HepG2 (cell line): Measurements from ENCODE around the gene ACADS. TPM values are rescaled to one million over a fixed set of nuclear protein-coding genes. Genes with fewer than 3 reads are reported as not detected.

ENCODE experiments used
- CHD2 ChIP-seq: IDR thresholded peaks from 2 replicates; pipeline ENCODE4 v1.6.1; 2011; ENCODE audit warnings: low read depth, low read length, improper control_type of control experiment
- ELF4 ChIP-seq: sonication (generic); formaldehyde crosslinking; IDR thresholded peaks from 2 replicates; pipeline ENCODE4 v1.5.0; 2020; ENCODE audit warnings: missing genetic modification reagents, mild to moderate bottlenecking, moderate library complexity, borderline replicate concordance
- ESRRA ChIP-seq: sonication (generic); formaldehyde crosslinking; IDR thresholded peaks from 2 replicates; pipeline ENCODE4 v1.5.1; 2020; ENCODE audit warnings: mild to moderate bottlenecking, low read depth, missing genetic modification reagents
- FOXK1 ChIP-seq: sonication (generic); formaldehyde crosslinking; IDR thresholded peaks from 2 replicates; pipeline ENCODE4 v1.4.0; 2020; ENCODE audit warnings: low read depth, missing genetic modification reagents, borderline replicate concordance
- GABPA ChIP-seq, 2 experiments: IDR thresholded peaks; 2 replicates each; pipeline ENCODE4 v1.6.1; 2011 to 2016; ENCODE audit warnings: low read depth in 2 of 2, low read length in 1 of 2, missing biosample characterization in 1 of 2, missing genetic modification characterization in 1 of 2
- GATAD2A ChIP-seq: IDR thresholded peaks from 2 replicates; pipeline ENCODE4 v1.6.1; 2016
- HDAC1 ChIP-seq: sonication (generic); formaldehyde crosslinking; IDR thresholded peaks from 2 replicates; pipeline ENCODE4 v1.5.1; 2020; ENCODE audit warnings: mild to moderate bottlenecking, missing genetic modification reagents
- MEF2D ChIP-seq: sonication (generic); formaldehyde crosslinking; IDR thresholded peaks from 2 replicates; pipeline ENCODE4 v1.5.1; 2020; ENCODE audit warnings: mild to moderate bottlenecking, missing genetic modification reagents
- NR2F1 ChIP-seq, 2 experiments: fragments of 450-650 bp in 1 of 2; formaldehyde crosslinking in 1 of 2; IDR thresholded peaks; 2 replicates each; pipeline versions ENCODE4 v1.5.0 to v1.6.1; 2016 to 2020; ENCODE audit warnings: mild to moderate bottlenecking in 1 of 2, missing compliant biosample characterization in 1 of 2, missing genetic modification reagents in 1 of 2, moderate library complexity in 1 of 2
- RXRA ChIP-seq: sonication (generic); formaldehyde crosslinking; IDR thresholded peaks from 2 replicates; pipeline ENCODE4 v1.5.1; 2020; ENCODE audit warnings: missing genetic modification reagents
- ZNF136 ChIP-seq: sonication (generic); formaldehyde crosslinking; IDR thresholded peaks from 2 replicates; pipeline ENCODE4 v1.8.1; 2022; ENCODE audit warnings: low read depth, mild to moderate bottlenecking, moderate library complexity, missing genetic modification reagents
- ZNF274 ChIP-seq: sonication (generic); formaldehyde crosslinking; IDR thresholded peaks from 2 replicates; pipeline ENCODE4 v1.5.1; 2020; ENCODE audit warnings: mild to moderate bottlenecking, missing genetic modification reagents
- ZNF329 ChIP-seq: sonication (generic); formaldehyde crosslinking; IDR thresholded peaks from 2 replicates; pipeline ENCODE4 v1.9.0; 2021; ENCODE audit warnings: low read depth, mild to moderate bottlenecking, missing genetic modification reagents
- ZNF460 ChIP-seq: sonication (generic); formaldehyde crosslinking; IDR thresholded peaks from 2 replicates; pipeline ENCODE4 v1.5.1; 2020; ENCODE audit warnings: missing genetic modification reagents, mild to moderate bottlenecking, borderline replicate concordance
- polyA plus RNA-seq, 8 experiments: library from polyadenylated mRNA; depleted of rRNA in 3 of 8; stranded (reverse) in 7 of 8; unstranded in 1 of 8; fragments of >200 nt; fragmentation: Illumina TruSeq in 4 of 8; extraction: Trizol in 4 of 8; gene quantifications; 2 replicates each; pipeline versions ENCODE4 v1.2.1 to v1.2.3, GENCODE V29; 2011 to 2016; ENCODE audit warnings: low read depth in 4 of 8, missing spikeins in 1 of 8, mixed read lengths in 1 of 8; ENCODE audit not compliant: insufficient read depth in 1 of 8
- total RNA-seq, 5 experiments: library from RNA; depleted of rRNA; stranded (reverse); fragments of >200 nt; fragmentation: Illumina TruSeq; extraction: Trizol; gene quantifications; 2 replicates each; pipeline ENCODE4 v1.2.3, GENCODE V29; 2016; ENCODE audit warnings: low read depth in 1 of 5
- TF ChIP-seq, protein P1 (sequence below): sonication (generic); formaldehyde crosslinking; IDR thresholded peaks from 2 replicates; pipeline ENCODE4 v1.4.0; 2020; ENCODE audit warnings: low read depth, missing genetic modification reagents
- TF ChIP-seq, protein P2 (sequence below): sonication (generic); formaldehyde crosslinking; IDR thresholded peaks from 2 replicates; pipeline ENCODE4 v1.9.0; 2021; ENCODE audit warnings: mild to moderate bottlenecking, missing genetic modification reagents

ACADS gene
- total and polyA plus RNA-seq, 2 of the 13 experiments (the other 11 are each of a cell fraction or from before 2014, with no cell fraction given), result 17.4 to 27.7 TPM

DNA sequence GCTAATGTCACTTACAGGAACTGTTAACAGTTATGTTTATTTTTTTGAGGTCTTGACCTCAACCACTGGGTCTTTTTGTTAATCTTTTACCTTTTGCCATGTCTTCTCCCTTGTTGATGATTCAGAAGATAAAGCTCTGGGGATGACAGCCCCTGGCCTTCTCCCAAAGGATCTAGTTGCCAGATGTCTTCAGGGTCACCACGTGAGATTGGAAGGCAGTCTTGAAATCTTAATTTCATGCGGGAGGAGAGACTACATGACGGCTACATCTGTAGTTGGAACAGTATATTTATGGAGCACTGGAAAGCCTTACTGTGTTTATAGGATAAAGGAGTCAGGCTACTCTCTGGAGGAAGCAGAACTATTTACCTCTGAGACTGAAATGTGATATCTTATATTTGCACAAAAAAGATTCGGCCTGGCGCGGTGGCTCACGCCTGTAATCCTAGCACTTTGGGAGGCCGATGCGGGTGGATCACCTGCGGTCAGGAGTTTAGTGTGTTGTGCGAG is 33.0 kb upstream of the ACADS start (continued):
- TF ChIP-seq FOXK1 (CRISPR knock-in tag) (peak; percentile 45; the same call in 1 of the 2 replicates), RXRA (peak; percentile 63; the same call in 1 of the 2 replicates), HDAC1 (CRISPR knock-in tag) (0 out of 2 replicates have a peak, but pooled peaks have one; percentile 31), ZNF274 (no peak), GABPA (IDR thresholded peaks at IDR 0.05; ENCODE audit: low read depth, low read length) (no peak), GABPA (CRISPR knock-in tag; IDR thresholded peaks at IDR 0.05; ENCODE audit: low read depth) (peak; percentile 35; the same call in 1 of the 2 replicates), NR2F1 (CRISPR knock-in tag; IDR thresholded peaks at IDR 0.05) (peak; percentile 56 to 71; a peak in 2 of 4 replicates), GATAD2A (CRISPR knock-in tag) (peak; percentile 62), ELF4 (CRISPR knock-in tag) (no peak), MEF2D (CRISPR knock-in tag) (no peak), ZNF136 (CRISPR knock-in tag) (no peak), ZNF460 (CRISPR knock-in tag) (peak; percentile 80; the same call in 1 of the 2 replicates), ESRRA (no peak), ZNF329 (CRISPR knock-in tag) (no peak), CHD2 (no peak)
- TF ChIP-seq, protein P1, sequence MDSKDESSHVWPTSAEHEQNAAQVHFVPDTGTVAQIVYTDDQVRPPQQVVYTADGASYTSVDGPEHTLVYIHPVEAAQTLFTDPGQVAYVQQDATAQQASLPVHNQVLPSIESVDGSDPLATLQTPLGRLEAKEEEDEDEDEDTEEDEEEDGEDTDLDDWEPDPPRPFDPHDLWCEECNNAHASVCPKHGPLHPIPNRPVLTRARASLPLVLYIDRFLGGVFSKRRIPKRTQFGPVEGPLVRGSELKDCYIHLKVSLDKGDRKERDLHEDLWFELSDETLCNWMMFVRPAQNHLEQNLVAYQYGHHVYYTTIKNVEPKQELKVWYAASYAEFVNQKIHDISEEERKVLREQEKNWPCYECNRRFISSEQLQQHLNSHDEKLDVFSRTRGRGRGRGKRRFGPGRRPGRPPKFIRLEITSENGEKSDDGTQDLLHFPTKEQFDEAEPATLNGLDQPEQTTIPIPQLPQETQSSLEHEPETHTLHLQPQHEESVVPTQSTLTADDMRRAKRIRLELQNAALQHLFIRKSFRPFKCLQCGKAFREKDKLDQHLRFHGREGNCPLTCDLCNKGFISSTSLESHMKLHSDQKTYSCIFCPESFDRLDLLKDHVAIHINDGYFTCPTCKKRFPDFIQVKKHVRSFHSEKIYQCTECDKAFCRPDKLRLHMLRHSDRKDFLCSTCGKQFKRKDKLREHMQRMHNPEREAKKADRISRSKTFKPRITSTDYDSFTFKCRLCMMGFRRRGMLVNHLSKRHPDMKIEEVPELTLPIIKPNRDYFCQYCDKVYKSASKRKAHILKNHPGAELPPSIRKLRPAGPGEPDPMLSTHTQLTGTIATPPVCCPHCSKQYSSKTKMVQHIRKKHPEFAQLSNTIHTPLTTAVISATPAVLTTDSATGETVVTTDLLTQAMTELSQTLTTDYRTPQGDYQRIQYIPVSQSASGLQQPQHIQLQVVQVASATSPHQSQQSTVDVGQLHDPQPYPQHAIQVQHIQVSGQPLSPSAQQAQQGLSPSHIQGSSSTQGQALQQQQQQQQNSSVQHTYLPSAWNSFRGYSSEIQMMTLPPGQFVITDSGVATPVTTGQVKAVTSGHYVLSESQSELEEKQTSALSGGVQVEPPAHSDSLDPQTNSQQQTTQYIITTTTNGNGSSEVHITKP (CRISPR knock-in tag), result 0 out of 2 replicates have a peak, but pooled peaks have one; percentile 13
- TF ChIP-seq, protein P2, sequence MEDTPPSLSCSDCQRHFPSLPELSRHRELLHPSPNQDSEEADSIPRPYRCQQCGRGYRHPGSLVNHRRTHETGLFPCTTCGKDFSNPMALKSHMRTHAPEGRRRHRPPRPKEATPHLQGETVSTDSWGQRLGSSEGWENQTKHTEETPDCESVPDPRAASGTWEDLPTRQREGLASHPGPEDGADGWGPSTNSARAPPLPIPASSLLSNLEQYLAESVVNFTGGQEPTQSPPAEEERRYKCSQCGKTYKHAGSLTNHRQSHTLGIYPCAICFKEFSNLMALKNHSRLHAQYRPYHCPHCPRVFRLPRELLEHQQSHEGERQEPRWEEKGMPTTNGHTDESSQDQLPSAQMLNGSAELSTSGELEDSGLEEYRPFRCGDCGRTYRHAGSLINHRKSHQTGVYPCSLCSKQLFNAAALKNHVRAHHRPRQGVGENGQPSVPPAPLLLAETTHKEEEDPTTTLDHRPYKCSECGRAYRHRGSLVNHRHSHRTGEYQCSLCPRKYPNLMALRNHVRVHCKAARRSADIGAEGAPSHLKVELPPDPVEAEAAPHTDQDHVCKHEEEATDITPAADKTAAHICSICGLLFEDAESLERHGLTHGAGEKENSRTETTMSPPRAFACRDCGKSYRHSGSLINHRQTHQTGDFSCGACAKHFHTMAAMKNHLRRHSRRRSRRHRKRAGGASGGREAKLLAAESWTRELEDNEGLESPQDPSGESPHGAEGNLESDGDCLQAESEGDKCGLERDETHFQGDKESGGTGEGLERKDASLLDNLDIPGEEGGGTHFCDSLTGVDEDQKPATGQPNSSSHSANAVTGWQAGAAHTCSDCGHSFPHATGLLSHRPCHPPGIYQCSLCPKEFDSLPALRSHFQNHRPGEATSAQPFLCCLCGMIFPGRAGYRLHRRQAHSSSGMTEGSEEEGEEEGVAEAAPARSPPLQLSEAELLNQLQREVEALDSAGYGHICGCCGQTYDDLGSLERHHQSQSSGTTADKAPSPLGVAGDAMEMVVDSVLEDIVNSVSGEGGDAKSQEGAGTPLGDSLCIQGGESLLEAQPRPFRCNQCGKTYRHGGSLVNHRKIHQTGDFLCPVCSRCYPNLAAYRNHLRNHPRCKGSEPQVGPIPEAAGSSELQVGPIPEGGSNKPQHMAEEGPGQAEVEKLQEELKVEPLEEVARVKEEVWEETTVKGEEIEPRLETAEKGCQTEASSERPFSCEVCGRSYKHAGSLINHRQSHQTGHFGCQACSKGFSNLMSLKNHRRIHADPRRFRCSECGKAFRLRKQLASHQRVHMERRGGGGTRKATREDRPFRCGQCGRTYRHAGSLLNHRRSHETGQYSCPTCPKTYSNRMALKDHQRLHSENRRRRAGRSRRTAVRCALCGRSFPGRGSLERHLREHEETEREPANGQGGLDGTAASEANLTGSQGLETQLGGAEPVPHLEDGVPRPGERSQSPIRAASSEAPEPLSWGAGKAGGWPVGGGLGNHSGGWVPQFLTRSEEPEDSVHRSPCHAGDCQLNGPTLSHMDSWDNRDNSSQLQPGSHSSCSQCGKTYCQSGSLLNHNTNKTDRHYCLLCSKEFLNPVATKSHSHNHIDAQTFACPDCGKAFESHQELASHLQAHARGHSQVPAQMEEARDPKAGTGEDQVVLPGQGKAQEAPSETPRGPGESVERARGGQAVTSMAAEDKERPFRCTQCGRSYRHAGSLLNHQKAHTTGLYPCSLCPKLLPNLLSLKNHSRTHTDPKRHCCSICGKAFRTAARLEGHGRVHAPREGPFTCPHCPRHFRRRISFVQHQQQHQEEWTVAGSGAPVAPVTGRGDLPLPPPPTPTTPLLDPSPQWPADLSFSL (CRISPR knock-in tag), result no peak
